GM23248 (cell line): Measurements from ENCODE around the gene LYSET. TPM values are rescaled to one million over a fixed set of nuclear protein-coding genes. Genes with fewer than 3 reads are reported as not detected.
"Not testable (repeated sequence)": the region's sequence is repeated elsewhere in the genome, so short reads cannot be mapped to it uniquely, and the experiment has no call there.

ENCODE experiments used
- DNase-seq: peaks from one replicate; pipeline ENCODE4 v3.0.0-alpha.2; 2015
- H2AFZ ChIP-seq: fragments of 200-600 bp; sonication (generic); 2 replicates; pipeline ENCODE4 v1.6.1; 2016; ENCODE audit warnings: antibody characterized with exemption
- H3F3A ChIP-seq: fragments of 200-600 bp; sonication (generic); 2 replicates; pipeline ENCODE4 v1.6.1; 2016; ENCODE audit warnings: mild to moderate bottlenecking, antibody characterized with exemption, mixed run types; ENCODE audit not compliant: insufficient read depth
- H3K27ac ChIP-seq: fragments of 200-600 bp; sonication (generic); 2 replicates; pipeline ENCODE4 v1.5.1; 2016; ENCODE audit warnings: mild to moderate bottlenecking
- H3K27me3 ChIP-seq: fragments of 200-600 bp; sonication (generic); replicated peaks from 2 replicates; pipeline ENCODE4 v1.6.1; 2016; ENCODE audit warnings: mild to moderate bottlenecking; ENCODE audit not compliant: insufficient read depth
- H3K36me3 ChIP-seq: fragments of 200-600 bp; sonication (generic); 2 replicates; pipeline ENCODE4 v1.6.1; 2016; ENCODE audit warnings: low read depth, mild to moderate bottlenecking
- H3K4me1 ChIP-seq: fragments of 200-600 bp; sonication (generic); 2 replicates; pipeline ENCODE4 v1.6.1; 2016; ENCODE audit warnings: mild to moderate bottlenecking; ENCODE audit not compliant: insufficient read depth
- H3K4me2 ChIP-seq: fragments of 200-600 bp; sonication (generic); one replicate; pipeline ENCODE4 v1.6.1; 2016; ENCODE audit warnings: mild to moderate bottlenecking; ENCODE audit not compliant: unreplicated experiment
- H3K4me3 ChIP-seq: fragments of 200-600 bp; sonication (generic); 2 replicates; pipeline ENCODE4 v1.5.1; 2016; ENCODE audit warnings: mild to moderate bottlenecking
- H3K79me2 ChIP-seq: fragments of 200-600 bp; sonication (generic); 2 replicates; pipeline ENCODE4 v1.6.1; 2016; ENCODE audit warnings: mild to moderate bottlenecking; ENCODE audit not compliant: insufficient read depth
- H3K9ac ChIP-seq: fragments of 200-600 bp; sonication (generic); 2 replicates; pipeline ENCODE4 v1.6.1; 2016; ENCODE audit warnings: mild to moderate bottlenecking
- H3K9me2 ChIP-seq: fragments of 200-600 bp; sonication (generic); 2 replicates; pipeline ENCODE4 v1.6.1; 2016; ENCODE audit warnings: mixed run types, mild to moderate bottlenecking, moderate library complexity; ENCODE audit not compliant: insufficient read depth
- H3K9me3 ChIP-seq: fragments of 200-600 bp; sonication (generic); one replicate; pipeline ENCODE4 v1.6.1; 2017; ENCODE audit warnings: low read depth
- H4K20me1 ChIP-seq: fragments of 200-600 bp; sonication (generic); 2 replicates; pipeline ENCODE4 v1.6.0; 2016; ENCODE audit not compliant: insufficient read depth
- EZH2 ChIP-seq: fragments of 200-600 bp; sonication (generic); IDR thresholded peaks from 2 replicates; pipeline ENCODE4 v1.6.1; 2018; ENCODE audit warnings: antibody characterized with exemption, mild to moderate bottlenecking; ENCODE audit not compliant: insufficient read depth, poor library complexity, severe bottlenecking
- EZH2phosphoT487 ChIP-seq: fragments of 200-600 bp; sonication (generic); IDR thresholded peaks from 2 replicates; pipeline ENCODE4 v1.6.1; 2018; ENCODE audit warnings: antibody characterized with exemption, moderate library complexity, mild to moderate bottlenecking, low read depth; ENCODE audit not compliant: insufficient read depth
- WGBS, 2 experiments: methylation state at CpG; one replicate each; pipeline ENCODE4 v1.1.6; 2015 to 2017; ENCODE audit warnings: low lambda C conversion rate in 2 of 2, low coverage in 1 of 2; ENCODE audit errors: missing lambda C conversion rate in 2 of 2; 5-methylcytosine and 5-hydroxymethylcytosine counted together
- in situ Hi-C: fragments of 300-500 bp; cut with MboI; formaldehyde crosslinking; loops from 2 replicates; pipeline ENCODE4 v1.15.0; 2020
- polyA plus RNA-seq: library from polyadenylated mRNA; unstranded; fragments of >200 nt; fragmentation: Nextera tagmentation; extraction: Ambion mirVana; gene quantifications from 2 replicates; pipeline ENCODE4 v1.2.1, GENCODE V29; 2016
- total RNA-seq: library from RNA; depleted of rRNA; stranded (reverse); fragments of >200 nt; shearing (Covaris generic); gene quantifications from 2 replicates; pipeline ENCODE4 v1.2.3, GENCODE V29; 2014

The LYSET gene
- total and polyA plus RNA-seq, 2 experiments from 2014 or later, result 7.7 to 18.5 TPM

DNA sequence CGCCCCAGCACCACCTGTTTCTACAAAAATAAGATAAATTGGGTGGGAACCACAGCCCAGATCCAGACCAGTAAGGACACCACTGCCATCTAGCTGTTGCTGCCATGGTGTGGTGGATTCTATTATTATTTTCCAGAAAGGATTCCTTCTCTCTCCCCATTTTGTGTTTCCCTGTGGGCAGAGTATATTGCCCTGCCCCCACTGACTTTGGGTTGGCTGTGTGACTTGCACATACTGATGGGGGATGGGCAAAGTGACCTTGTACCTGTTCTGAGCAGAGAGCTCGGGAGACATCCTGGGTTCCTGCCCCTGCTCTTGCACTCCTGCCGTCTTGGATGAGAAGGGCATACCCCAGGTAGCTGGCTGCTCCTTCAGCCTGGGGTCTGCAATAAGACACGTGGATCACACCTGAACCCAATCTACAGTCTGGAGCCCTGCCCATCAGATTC lies 24.7 kb upstream of the LYSET start:
- Histone ChIP-seq H3K36me3 (no peaks in the 10 kb centered on the region), H3K4me3 (no peak overlapping the region), H4K20me1 (no peaks in the 10 kb centered on the region), H3K27me3 (no peaks in the 10 kb centered on the region), H3K27ac (no peak overlapping the region), H2AFZ (no peak overlapping the region), H3K9ac (no peak overlapping the region), H3K9me2 (no peaks in the 10 kb centered on the region), H3K4me1 (no peaks in the 10 kb centered on the region), H3K9me3 (no peaks in the 10 kb centered on the region), H3F3A (no peaks in the 10 kb centered on the region), H3K4me2 (no peak overlapping the region), H3K79me2 (no peaks in the 10 kb centered on the region)
- 36 to 39% methylated on average over 4 of the region's 4 CpGs for WGBS, 2 experiments
- TF ChIP-seq EZH2, result no peak
- TF ChIP-seq EZH2phosphoT487, result no peak
- in situ Hi-C loops, result no loop called here
- peak; percentile 38 for DNase-seq

DNA sequence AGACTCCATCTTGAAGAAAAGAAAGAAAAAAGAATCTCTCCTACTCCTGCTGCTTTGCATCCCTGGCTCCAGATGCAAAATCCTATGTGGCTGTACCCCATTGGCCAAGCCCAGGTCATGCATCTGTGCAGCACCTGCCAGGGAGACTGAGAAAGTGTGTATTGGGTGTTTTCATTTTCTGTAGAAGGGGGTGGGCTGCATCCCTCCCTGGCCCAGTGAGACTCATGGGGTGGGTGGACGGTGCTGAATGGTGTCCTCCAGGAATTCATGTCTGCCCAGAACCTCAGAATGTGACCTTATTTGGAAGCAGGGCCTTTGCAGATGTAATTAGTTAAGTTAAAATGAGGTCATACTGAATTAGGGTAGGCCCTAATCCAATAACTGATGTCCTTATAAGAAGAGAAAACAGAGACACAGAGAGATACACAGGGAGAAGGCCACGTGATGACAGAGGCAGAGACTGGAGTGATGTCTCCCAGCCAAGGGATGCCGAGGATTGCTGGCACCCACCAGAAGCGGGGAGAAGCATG lies 23.6 kb upstream of the LYSET start:
- DNase-seq, result no peak
- H3K4me1 ChIP-seq, result no peaks in the 10 kb centered on the region
- H3K27me3 ChIP-seq, result no peaks in the 10 kb centered on the region
- H2AFZ ChIP-seq, result no peak overlapping the region
- no peak overlapping the region for H3K27ac ChIP-seq
- H3K9ac ChIP-seq, result no peak overlapping the region
- H3K9me3 ChIP-seq, result no peaks in the 10 kb centered on the region
- 4 to 9% methylated on average over 4 of the region's 4 CpGs for WGBS, 2 experiments
- no peak overlapping the region for H3K4me2 ChIP-seq
- no peaks in the 10 kb centered on the region for H3K79me2 ChIP-seq
- in situ Hi-C loops, result no loop called here
- no peak overlapping the region for H3K4me3 ChIP-seq
- H3F3A ChIP-seq, result no peaks in the 10 kb centered on the region
- H3K36me3 ChIP-seq, result no peaks in the 10 kb centered on the region
- TF ChIP-seq EZH2phosphoT487 (no peak), EZH2 (no peak)
- no peaks in the 10 kb centered on the region for H4K20me1 ChIP-seq
- H3K9me2 ChIP-seq, result no peaks in the 10 kb centered on the region

DNA sequence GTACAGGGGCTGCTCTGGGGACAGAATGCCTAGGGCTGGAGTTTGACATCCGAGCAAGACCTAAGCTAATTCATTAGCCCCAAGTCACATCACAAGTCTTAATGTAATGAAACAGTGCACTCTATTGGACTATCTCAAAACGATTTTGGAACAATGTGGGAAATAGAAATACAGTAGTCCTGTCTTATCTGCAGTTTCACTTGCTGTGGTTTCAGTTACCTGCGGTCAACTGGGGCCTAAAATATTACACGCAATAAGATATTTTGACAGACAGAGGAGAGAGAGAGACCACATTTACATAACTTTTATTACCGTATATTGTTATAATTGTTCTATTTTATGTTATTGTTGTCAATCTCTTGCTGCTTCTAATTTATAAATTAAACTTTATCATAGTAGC lies 21.6 kb upstream of the LYSET start:
- Histone ChIP-seq H3K79me2 (no peaks in the 10 kb centered on the region), H3K36me3 (no peaks in the 10 kb centered on the region), H3K9me2 (no peaks in the 10 kb centered on the region), H2AFZ (no peak overlapping the region), H3K27ac (no peak overlapping the region), H4K20me1 (no peaks in the 10 kb centered on the region), H3K4me1 (no peaks in the 10 kb centered on the region), H3K9ac (no peak overlapping the region), H3F3A (no peaks in the 10 kb centered on the region), H3K27me3 (no peaks in the 10 kb centered on the region), H3K4me3 (no peak overlapping the region), H3K9me3 (no peaks in the 10 kb centered on the region), H3K4me2 (no peak overlapping the region)
- WGBS, 2 experiments, result 77 to 78% methylated on average over 5 of the region's 5 CpGs
- TF ChIP-seq EZH2, result no peak
- no peak for TF ChIP-seq EZH2phosphoT487
- DNase-seq, result no peak
- in situ Hi-C loops, result no loop called here

DNA sequence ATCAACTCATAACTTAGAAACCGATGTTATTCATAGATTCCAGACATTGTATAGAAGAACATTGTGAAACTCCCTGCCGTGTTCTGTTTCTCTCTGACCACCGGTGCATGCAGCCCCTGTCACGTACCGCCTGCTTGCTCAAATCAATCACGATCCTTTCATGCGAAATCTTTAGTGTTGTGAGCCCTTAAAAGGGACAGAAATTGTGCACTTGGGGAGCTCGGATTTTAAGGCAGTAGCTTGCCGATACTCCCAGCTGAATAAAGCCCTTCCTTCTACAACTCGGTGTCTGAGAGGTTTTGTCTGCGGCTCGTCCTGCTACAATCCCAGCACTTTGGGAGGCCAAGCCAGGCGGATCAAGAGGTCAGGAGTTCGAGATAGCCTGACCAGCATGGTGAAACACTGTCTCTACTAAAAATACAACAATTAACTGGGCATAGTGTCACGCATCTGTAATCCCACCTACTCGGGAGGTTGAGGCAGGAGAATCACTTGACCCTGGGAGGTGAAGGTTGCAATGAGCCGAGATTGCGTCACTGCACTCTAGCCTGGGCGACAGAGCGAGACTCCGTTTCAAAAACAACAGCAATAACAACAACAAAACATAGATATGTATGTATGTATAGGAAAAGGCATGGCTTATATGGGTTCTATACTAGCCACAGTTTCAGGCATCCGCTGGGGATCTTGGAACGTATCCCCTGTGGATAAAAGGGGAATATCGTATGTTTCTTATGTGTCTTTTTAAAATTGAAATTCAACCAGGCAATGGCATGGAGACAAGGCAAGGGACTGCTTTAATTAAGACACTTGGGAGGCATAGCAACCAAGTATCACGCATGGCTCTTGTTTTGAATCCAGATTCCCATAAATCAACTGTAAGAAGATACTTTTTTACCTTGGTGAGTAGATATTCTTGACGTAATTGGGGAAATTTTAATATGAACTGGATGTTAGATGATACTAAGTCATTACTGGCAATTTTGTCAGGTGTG lies 19.5 kb upstream of the LYSET start:
- H3K27ac ChIP-seq, H3K4me3 ChIP-seq, in situ Hi-C loops, H3F3A ChIP-seq, H4K20me1 ChIP-seq, DNase-seq, H2AFZ ChIP-seq, H3K4me1 ChIP-seq, H3K36me3 ChIP-seq, H3K79me2 ChIP-seq, H3K9me3 ChIP-seq, H3K4me2 ChIP-seq, H3K9me2 ChIP-seq, H3K9ac ChIP-seq, H3K27me3 ChIP-seq: not testable (repeated sequence)
- 61% methylated on average over 26 of the region's 26 CpGs for WGBS, 2 experiments

DNA sequence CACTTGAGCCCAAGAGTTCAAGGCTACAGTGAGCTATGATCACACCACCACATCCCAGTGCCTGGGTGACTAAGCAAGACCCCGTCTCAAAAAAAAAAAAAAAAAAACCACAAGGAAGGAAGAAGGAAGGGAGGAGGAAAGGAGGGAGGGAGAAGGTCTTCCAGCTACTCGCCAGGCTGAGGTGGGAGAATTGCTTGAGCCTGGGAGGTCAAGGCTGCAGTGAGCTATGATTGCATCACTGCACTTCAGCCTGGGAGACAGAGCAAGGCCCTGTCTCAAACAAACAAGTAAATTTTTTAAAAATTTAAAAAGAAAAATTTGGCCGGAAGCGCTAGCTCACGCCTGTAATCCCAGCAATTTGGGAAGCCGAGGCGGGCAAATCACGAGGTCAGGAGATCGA lies 16.5 kb upstream of the LYSET start:
- in situ Hi-C loops, H3K4me2 ChIP-seq, H3K79me2 ChIP-seq, DNase-seq, H3K27me3 ChIP-seq, H3K36me3 ChIP-seq, H3K9ac ChIP-seq, H3K9me3 ChIP-seq, H3K27ac ChIP-seq, H4K20me1 ChIP-seq, H3K9me2 ChIP-seq, H2AFZ ChIP-seq, H3K4me1 ChIP-seq, H3K4me3 ChIP-seq, H3F3A ChIP-seq: not testable (repeated sequence)
- WGBS, 2 experiments, result 82 to 83% methylated on average over 9 of the region's 9 CpGs

DNA sequence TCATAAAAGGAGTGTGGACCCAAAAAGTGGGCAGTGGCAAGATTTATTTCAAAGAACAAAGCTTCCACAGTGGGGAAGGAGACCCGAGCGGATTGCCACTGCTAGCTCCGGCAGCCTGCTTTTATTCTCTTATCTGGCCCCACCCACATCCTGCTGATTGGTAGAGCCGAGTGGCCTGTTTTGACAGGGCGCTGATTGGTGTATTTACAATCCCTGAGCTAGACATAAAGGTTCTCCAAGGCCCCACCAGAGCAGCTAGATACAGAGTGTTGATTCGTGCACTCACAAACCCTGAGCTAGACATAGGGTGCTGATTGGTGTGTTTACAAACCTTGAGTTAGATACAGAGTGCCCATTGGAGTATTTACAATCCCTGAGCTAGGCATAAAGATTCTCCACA lies 15.5 kb upstream of the LYSET start:
- H3K36me3 ChIP-seq, H3K27me3 ChIP-seq, DNase-seq, H3K9me3 ChIP-seq, H3F3A ChIP-seq, H4K20me1 ChIP-seq, H3K79me2 ChIP-seq, H3K9ac ChIP-seq, H3K27ac ChIP-seq, H3K4me2 ChIP-seq, H3K4me1 ChIP-seq, H2AFZ ChIP-seq, H3K4me3 ChIP-seq, in situ Hi-C loops, H3K9me2 ChIP-seq: not testable (repeated sequence)
- WGBS, 2 experiments, result 82 to 84% methylated on average over 6 of the region's 6 CpGs

DNA sequence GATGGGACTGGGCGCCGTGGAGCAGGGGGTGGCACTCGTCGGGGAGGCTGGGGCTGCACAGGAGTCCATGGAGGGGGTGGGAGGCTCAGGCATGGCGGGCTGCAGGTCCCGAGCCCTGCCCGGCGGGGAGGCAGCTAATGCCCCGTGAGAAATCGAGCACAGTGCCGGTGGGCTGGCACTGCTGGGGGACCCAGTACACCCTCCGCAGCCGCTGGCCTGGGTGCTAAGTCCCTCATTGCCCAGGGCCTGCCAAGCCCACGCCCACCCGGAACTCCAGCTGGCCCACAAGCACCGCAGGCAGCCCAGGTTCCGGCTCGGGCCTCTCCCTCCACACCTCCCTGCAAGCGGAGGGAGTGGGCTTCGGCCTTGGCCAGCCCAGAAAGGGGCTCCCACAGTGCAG lies 15.0 kb upstream of the LYSET start:
- H3K4me2 ChIP-seq, H3K9me3 ChIP-seq, H3K9ac ChIP-seq, H3K27ac ChIP-seq, DNase-seq, H3K79me2 ChIP-seq, H3K36me3 ChIP-seq, H3K4me1 ChIP-seq, H4K20me1 ChIP-seq, H3F3A ChIP-seq, in situ Hi-C loops, H3K27me3 ChIP-seq, H2AFZ ChIP-seq, H3K4me3 ChIP-seq, H3K9me2 ChIP-seq: not testable (repeated sequence)
- 88 to 89% methylated on average over 5 to 17 of the region's 20 CpGs for WGBS, 2 experiments
